ENCODE results near the gene TSPAN2.

TSPAN2 gene

GRCh38 chr1:115089420-115090185 lies at the start of gene TSPAN2:
Gene TSPAN2 (minus strand): TSS chr1:115089503. CDS start chr1:115089432, 71 bp downstream.
- no peak for TF ChIP-seq CTCF (conservative IDR thresholded peaks at IDR 0.05; ENCODE audit: low read depth, low read length)
- Histone ChIP-seq H3K9ac (no peak within 1 kb of the TSS), H3K4me1 (ENCODE audit: low read depth, poor library complexity, severe bottlenecking) (no peaks in the 10 kb centered on the region), H3K27me3 (ENCODE audit: insufficient read depth, low read depth) (no peaks in the 10 kb centered on the region), H3K4me2 (no peak within 1 kb of the TSS), H3K4me3 (IDR thresholded peaks at IDR 0.05; ENCODE audit: insufficient read depth, low read depth, low read length) (no peak within 1 kb of the TSS), H2AFZ (ENCODE audit: low read depth) (no peak within 1 kb of the TSS), H3K79me2 (ENCODE audit: insufficient read depth, low read depth) (no peaks in the 10 kb centered on the region), H4K20me1 (ENCODE audit: insufficient read depth) (no peaks in the 10 kb centered on the region), H3K27ac (no peak within 1 kb of the TSS), H3K36me3 (ENCODE audit: insufficient read depth) (no peaks in the 10 kb centered on the region)

- H3K4me2 ChIP-seq: 0 out of 2 replicates have a peak overlapping the region, but pooled peaks have one; percentile 17
- peak overlapping the region; percentile 21; the same call in 1 of the 2 replicates for H2AFZ ChIP-seq (ENCODE audit: low read depth)
- no peaks in the 10 kb centered on the region for H3K27me3 ChIP-seq (ENCODE audit: insufficient read depth, low read depth)
Measured at GRCh38 chr1:115138973-115139372, 49.7 kb upstream of the TSPAN2 start.

GRCh38 chr1:115138271-115138670 lies 49.0 kb upstream of the TSPAN2 start:
- H4K20me1 ChIP-seq (ENCODE audit: insufficient read depth): no peaks in the 10 kb centered on the region
- TF ChIP-seq CTCF (conservative IDR thresholded peaks at IDR 0.05; ENCODE audit: low read depth, low read length): no peak
- no peak overlapping the region for H3K27ac ChIP-seq
- H3K4me3 ChIP-seq (IDR thresholded peaks at IDR 0.05; ENCODE audit: insufficient read depth, low read depth, low read length): no peak overlapping the region
- H3K4me2 ChIP-seq: no peak overlapping the region
- H3K79me2 ChIP-seq (ENCODE audit: insufficient read depth, low read depth): no peaks in the 10 kb centered on the region
- H3K4me1 ChIP-seq (ENCODE audit: low read depth, poor library complexity, severe bottlenecking): no peaks in the 10 kb centered on the region
- H3K27me3 ChIP-seq (ENCODE audit: insufficient read depth, low read depth): no peaks in the 10 kb centered on the region
- H3K9ac ChIP-seq: no peak overlapping the region
- no peaks in the 10 kb centered on the region for H3K36me3 ChIP-seq (ENCODE audit: insufficient read depth)
- H2AFZ ChIP-seq (ENCODE audit: low read depth): no peak overlapping the region

More at GRCh38 chr1:115138973-115139372, 49.7 kb upstream of the TSPAN2 start:
- Histone ChIP-seq H3K36me3 (ENCODE audit: insufficient read depth) (no peaks in the 10 kb centered on the region), H3K4me1 (ENCODE audit: low read depth, poor library complexity, severe bottlenecking) (no peaks in the 10 kb centered on the region), H3K9ac (no peak overlapping the region), H3K4me3 (IDR thresholded peaks at IDR 0.05; ENCODE audit: insufficient read depth, low read depth, low read length) (no peak overlapping the region), H3K79me2 (ENCODE audit: insufficient read depth, low read depth) (no peaks in the 10 kb centered on the region), H4K20me1 (ENCODE audit: insufficient read depth) (no peaks in the 10 kb centered on the region), H3K27ac (no peak overlapping the region)
- TF ChIP-seq CTCF (conservative IDR thresholded peaks at IDR 0.05; ENCODE audit: low read depth, low read length): peak; percentile 78

- H2AFZ ChIP-seq (ENCODE audit: low read depth): no peak overlapping the region
- no peaks in the 10 kb centered on the region for H3K79me2 ChIP-seq (ENCODE audit: insufficient read depth, low read depth)
- TF ChIP-seq CTCF (conservative IDR thresholded peaks at IDR 0.05; ENCODE audit: low read depth, low read length): no peak
- H4K20me1 ChIP-seq (ENCODE audit: insufficient read depth): no peaks in the 10 kb centered on the region
- H3K4me3 ChIP-seq (IDR thresholded peaks at IDR 0.05; ENCODE audit: insufficient read depth, low read depth, low read length): no peak overlapping the region
- no peak overlapping the region for H3K27ac ChIP-seq
- H3K4me1 ChIP-seq (ENCODE audit: low read depth, poor library complexity, severe bottlenecking): no peaks in the 10 kb centered on the region
- no peaks in the 10 kb centered on the region for H3K36me3 ChIP-seq (ENCODE audit: insufficient read depth)
- no peak overlapping the region for H3K4me2 ChIP-seq
- no peak overlapping the region for H3K9ac ChIP-seq
- H3K27me3 ChIP-seq (ENCODE audit: insufficient read depth, low read depth): no peaks in the 10 kb centered on the region
Measured at GRCh38 chr1:115137191-115137590, 47.9 kb upstream of the TSPAN2 start.

All from KMS-11 (cell line).